Esophagus muscularis mucosa (tissue), 4 donors: ENCODE results near the gene SYNDIG1.

Experiments used
- CTCF ChIP-seq, 3 experiments: fragments of 200-600 bp in 2 of 3; fragments of 450-650 bp in 1 of 3; sonication (generic) in 2 of 3; IDR thresholded peaks; one replicate each; pipeline ENCODE4 v1.5.1; 2017 to 2019; ENCODE audit warnings: antibody characterized with exemption in 3 of 3, mild to moderate bottlenecking in 2 of 3, moderate library complexity in 1 of 3
- EP300 ChIP-seq: sonication (generic); formaldehyde crosslinking; IDR thresholded peaks from one replicate; pipeline ENCODE4 v1.6.1; 2017; ENCODE audit warnings: antibody characterized with exemption
- POLR2A ChIP-seq: fragments of 450-650 bp; IDR thresholded peaks from one replicate; pipeline ENCODE4 v1.6.1; 2017; ENCODE audit warnings: antibody characterized with exemption, moderate library complexity, mild to moderate bottlenecking, low read depth
- POLR2AphosphoS5 ChIP-seq, 2 donors: sonication (generic); formaldehyde crosslinking; IDR thresholded peaks; one replicate each; pipeline ENCODE4 v1.6.1; 2017; ENCODE audit warnings: antibody characterized with exemption in 2 of 2

GRCh38 chr20:24611360-24612140 lies 142.1 kb downstream of the SYNDIG1 start:
- TF ChIP-seq CTCF (IDR thresholded peaks at IDR 0.05) (no peak), EP300 (no peak), POLR2AphosphoS5 (IDR thresholded peaks at IDR 0.05) (no peak), POLR2A (no peak)
